Subcutaneous adipose tissue (tissue), 4 donors: ENCODE measurements around the gene DAPK1. TPM values are rescaled to one million over a fixed set of nuclear protein-coding genes. Genes with fewer than 3 reads are reported as not detected.

Experiments
- total RNA-seq, 4 donors: library from RNA; depleted of rRNA; stranded (reverse); fragments of >200 nt; gene quantifications; one replicate each; pipeline ENCODE4 v1.1.0, GENCODE V29; 2016
- TF ChIP-seq, protein P1 (sequence below): fragments of 450-650 bp; IDR thresholded peaks from one replicate; pipeline ENCODE4 v1.5.1; 2016; ENCODE audit warnings: low read depth, mild to moderate bottlenecking, control low read depth, antibody characterized with exemption, moderate library complexity

Gene DAPK1
- total RNA-seq, 4 donors from 2014 or later: 29.5 to 63.2 (median 43.4) TPM

DNA sequence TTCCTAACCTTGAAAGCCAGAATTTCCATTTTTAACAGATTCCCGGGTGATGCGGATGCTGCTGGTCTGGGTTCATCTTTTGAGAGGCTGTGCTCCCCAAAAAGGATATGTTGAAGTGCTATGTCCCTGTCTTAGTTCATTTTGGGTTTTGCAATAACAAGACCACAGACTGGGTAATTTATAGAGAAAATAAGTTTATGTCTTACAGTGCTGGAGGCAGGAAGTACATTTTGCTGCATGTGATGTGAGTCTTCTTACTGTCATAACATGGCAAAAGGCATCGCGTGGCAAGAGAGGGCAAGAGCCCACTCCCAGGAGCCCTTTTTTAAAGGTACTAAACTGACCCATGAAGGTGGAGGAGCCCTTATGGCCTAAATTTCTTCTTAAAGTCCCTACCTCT is 114.1 kb downstream of the DAPK1 start:
- TF ChIP-seq, protein P1, sequence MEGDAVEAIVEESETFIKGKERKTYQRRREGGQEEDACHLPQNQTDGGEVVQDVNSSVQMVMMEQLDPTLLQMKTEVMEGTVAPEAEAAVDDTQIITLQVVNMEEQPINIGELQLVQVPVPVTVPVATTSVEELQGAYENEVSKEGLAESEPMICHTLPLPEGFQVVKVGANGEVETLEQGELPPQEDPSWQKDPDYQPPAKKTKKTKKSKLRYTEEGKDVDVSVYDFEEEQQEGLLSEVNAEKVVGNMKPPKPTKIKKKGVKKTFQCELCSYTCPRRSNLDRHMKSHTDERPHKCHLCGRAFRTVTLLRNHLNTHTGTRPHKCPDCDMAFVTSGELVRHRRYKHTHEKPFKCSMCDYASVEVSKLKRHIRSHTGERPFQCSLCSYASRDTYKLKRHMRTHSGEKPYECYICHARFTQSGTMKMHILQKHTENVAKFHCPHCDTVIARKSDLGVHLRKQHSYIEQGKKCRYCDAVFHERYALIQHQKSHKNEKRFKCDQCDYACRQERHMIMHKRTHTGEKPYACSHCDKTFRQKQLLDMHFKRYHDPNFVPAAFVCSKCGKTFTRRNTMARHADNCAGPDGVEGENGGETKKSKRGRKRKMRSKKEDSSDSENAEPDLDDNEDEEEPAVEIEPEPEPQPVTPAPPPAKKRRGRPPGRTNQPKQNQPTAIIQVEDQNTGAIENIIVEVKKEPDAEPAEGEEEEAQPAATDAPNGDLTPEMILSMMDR: no peak

DNA sequence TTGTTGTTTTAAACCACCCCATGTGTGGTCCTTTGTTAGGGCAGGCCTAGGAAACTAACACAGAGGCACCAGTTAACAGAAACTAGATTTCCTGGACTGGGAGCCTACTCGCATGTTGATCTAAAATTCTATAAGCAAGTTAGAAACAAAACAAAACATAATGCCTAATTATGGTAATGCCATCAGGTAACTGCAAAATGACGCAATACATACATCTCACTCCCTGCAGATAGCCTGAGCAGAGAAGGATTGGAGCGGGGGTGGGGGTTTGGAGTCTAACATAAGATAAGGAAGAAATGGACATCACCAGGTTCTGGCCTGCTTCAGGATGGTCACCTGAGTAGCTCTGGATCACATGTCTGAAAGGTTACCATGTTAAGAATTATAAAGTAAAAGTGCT is 114.9 kb downstream of the DAPK1 start:
- TF ChIP-seq, protein P1: no peak

DNA sequence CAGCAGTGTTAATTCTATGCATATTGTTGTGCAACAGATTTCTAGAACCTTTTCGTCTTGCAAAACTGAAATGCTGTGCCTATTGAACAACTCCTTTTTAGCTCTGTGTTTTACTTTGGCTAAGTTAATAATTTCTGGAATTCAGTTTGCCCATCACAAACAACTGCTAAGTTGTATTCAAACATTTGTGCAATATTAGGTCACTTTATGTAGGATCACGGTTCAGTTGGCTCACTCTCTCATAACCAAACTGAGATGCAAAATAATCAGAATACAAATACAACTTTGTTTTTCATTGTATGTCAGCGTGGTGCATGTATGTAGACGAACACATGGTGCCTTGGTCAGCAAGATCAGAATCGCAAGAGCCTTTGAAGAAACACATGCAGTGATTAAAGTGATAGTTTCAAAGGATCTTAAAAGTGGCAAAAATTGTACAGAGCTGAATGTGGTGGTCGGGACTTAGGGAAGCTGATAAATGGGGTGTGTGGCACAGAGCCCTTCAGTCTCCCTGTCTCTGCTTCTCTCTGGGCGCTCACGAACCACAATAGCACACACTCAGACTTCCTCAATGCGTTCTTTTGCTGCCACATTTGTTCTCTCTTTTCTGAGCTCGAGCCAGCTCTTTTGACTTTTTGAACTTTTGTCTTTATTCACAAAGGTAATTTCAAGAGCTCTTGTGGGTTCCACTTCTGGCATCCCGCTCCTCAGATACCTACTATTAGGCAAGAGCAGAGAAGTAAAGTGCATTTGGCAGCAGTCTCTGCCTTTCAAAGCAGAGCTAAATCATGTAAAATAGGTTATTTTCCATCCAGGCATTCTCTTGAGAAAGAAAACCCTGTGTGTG is 115.8 kb downstream of the DAPK1 start:
- TF ChIP-seq, protein P1: no peak

DNA sequence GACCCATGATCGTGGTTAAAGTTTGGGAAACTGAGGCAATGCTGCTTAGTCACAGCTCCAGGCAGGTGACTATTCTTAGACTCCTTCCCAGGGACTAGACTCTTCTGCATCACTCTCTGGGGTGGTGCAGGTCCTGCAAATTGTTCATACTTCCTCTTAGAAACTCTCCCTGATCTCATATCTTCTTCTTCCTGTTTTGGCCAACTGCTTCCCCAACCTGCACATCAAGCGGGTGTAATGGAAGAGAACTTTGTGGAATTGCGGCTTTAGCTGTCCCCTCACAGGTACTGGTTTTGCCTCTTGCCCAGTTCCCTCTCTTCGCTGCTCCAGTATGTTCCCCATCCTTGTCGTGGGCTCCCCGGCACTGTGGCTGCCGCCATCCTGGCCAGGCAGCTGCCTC is 116.7 kb downstream of the DAPK1 start:
- TF ChIP-seq, protein P1: no peak

DNA sequence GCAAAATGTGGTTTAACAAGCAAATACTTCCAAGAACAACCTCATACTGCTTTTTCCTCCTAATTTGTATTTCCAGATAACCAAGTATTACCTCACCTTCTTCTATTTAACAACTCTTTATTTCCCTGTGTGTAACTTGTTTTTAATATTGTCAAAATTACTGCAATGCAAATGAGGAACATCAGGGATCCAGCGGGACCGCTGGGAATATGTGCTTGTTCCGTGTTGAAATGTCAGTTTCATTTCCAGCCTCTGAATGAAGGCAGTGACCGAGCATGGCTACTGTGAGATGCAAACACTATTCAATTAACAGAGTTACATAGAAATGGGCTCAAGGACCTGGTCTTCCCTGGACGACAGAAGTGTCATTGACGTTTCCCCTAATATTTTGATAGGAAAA is 117.5 kb downstream of the DAPK1 start:
- TF ChIP-seq, protein P1: no peak

DNA sequence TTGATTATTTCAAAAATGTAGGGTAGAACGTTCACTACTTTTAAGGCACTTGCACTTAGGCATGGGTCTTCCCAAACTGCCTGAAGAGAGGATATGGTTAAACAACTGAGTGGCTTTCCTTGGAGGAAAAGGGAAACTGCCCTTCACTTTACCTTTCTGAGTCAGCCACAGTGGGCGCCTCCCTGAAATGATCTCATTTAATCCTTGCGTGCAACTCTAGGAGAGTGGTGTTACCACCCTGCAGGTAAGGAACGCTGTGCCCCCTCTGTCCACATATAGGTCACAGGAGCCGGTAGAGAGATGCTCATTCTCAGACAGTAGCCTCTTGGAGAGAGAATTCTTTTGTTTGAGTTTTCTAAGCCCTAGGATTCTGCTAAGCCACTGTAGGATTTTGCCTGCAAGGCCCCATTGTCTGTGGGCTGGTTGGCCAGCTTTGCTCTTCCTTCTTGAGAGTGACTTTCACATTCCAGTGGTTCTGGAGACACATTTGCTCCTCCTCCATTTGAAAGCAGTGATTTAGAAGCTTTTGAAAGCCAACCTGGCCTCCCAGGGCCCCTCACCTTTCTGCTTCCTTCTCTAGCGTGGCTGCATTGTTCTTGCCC is 118.0 kb downstream of the DAPK1 start:
- TF ChIP-seq, protein P1: no peak

DNA sequence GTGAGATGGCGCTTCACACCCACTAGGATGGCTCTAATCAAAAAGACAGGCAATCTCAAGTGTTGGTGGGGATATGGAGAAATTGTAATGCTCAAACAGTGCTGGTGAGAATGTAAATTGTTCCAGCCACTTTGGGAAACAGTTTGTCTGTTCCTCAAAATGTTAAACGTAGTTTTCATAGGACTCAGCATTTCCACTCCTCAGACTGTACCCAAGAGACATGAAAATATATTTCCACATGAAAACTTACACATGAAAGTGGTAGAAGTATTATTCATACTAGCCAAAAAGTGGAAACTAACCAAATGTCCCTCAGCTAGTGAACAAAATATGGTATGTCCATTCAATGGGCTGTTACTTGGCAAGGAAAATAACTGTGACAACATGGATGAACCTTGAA is 120.6 kb downstream of the DAPK1 start:
- TF ChIP-seq, protein P1: no peak
